Karpas-422 (cell line): ENCODE results near the gene TENM4. TPM values are rescaled to one million over a fixed set of nuclear protein-coding genes. Genes with fewer than 3 reads are reported as not detected.
"Not testable (repeated sequence)": the region's sequence is repeated elsewhere in the genome, so short reads cannot be mapped to it uniquely, and the experiment has no call there.

ENCODE experiments used
- DNase-seq: peaks from one replicate; pipeline ENCODE4 v3.0.0-alpha.2; 2015
- H2AFZ ChIP-seq: fragments of 200-600 bp; sonication (generic); 2 replicates; pipeline ENCODE4 v1.6.1; 2014; ENCODE audit warnings: antibody characterized with exemption, low read length, mixed read lengths
- H3K27ac ChIP-seq: fragments of 200-600 bp; sonication (generic); 2 replicates; pipeline ENCODE4 v1.5.1; 2014; ENCODE audit warnings: mild to moderate bottlenecking, low read length, moderate library complexity
- H3K27me3 ChIP-seq: fragments of 200-600 bp; sonication (generic); 2 replicates; pipeline ENCODE4 v1.6.1; 2014; ENCODE audit warnings: low read length, mixed read lengths
- H3K36me3 ChIP-seq: fragments of 200-600 bp; sonication (generic); 2 replicates; pipeline ENCODE4 v1.6.1; 2014; ENCODE audit warnings: low read length, mixed read lengths; ENCODE audit not compliant: insufficient read depth
- H3K4me1 ChIP-seq: fragments of 200-600 bp; sonication (generic); 2 replicates; pipeline ENCODE4 v1.6.1; 2014; ENCODE audit warnings: mild to moderate bottlenecking, low read length, mixed read lengths
- H3K4me2 ChIP-seq: fragments of 200-600 bp; sonication (generic); 2 replicates; pipeline ENCODE4 v1.6.1; 2014; ENCODE audit warnings: low read length, low read depth, mild to moderate bottlenecking; ENCODE audit not compliant: poor library complexity, severe bottlenecking
- H3K4me3 ChIP-seq: fragments of 200-600 bp; sonication (generic); 2 replicates; pipeline ENCODE4 v1.5.1; 2014; ENCODE audit warnings: mild to moderate bottlenecking, antibody characterized with exemption, low read length, mixed read lengths
- H3K79me2 ChIP-seq: fragments of 200-600 bp; sonication (generic); 2 replicates; pipeline ENCODE4 v1.6.1; 2014; ENCODE audit warnings: mild to moderate bottlenecking, low read length, mixed read lengths
- H3K9ac ChIP-seq: fragments of 200-600 bp; sonication (generic); 2 replicates; pipeline ENCODE4 v1.6.0; 2014; ENCODE audit warnings: low read length
- H3K9me2 ChIP-seq: fragments of 200-600 bp; sonication (generic), shearing (Covaris generic); replicated peaks from 2 replicates; pipeline ENCODE4 v1.6.0; 2014; ENCODE audit warnings: mild to moderate bottlenecking, low read length, moderate library complexity; ENCODE audit not compliant: insufficient read depth
- H3K9me3 ChIP-seq: fragments of 300-700, 200-600 bp; sonication (generic); 2 replicates; pipeline ENCODE4 v1.6.1; 2014; ENCODE audit warnings: low read length, mixed read lengths
- H4K20me1 ChIP-seq: fragments of 200-600 bp; sonication (generic); 2 replicates; pipeline ENCODE4 v1.6.1; 2014; ENCODE audit warnings: mild to moderate bottlenecking, antibody characterized with exemption, low read length, low read depth; ENCODE audit not compliant: insufficient read depth
- total RNA-seq: library from RNA; depleted of rRNA; stranded (reverse); fragments of >200 nt; shearing (Covaris generic); gene quantifications from 2 replicates; pipeline ENCODE4 v1.2.3, GENCODE V29; 2014; ENCODE audit warnings: low replicate concordance

TENM4 gene
- total RNA-seq, 1 experiment from 2014 or later: not detected

DNA sequence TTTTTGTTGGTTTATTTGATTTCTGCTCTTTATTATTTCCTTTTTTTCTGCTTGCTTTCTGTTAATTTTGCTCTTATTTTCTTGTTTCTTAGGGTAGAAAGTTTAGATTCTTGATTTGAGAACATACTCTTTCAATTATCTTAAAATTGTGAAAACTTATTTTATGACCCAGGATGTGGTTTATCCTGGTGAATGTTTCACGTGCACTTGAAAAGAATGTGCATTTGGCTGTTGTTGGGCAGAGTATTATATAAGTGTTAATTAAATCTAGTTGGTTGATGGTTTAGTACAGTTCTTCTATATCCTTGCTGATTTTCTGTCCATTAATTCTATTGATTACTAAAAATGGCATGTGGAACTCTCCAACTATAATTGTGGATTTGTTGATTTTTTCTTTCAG is 799.3 kb downstream of the TENM4 start:
- no peak for DNase-seq
- no peaks in the 10 kb centered on the region for H3K36me3 ChIP-seq
- H3K27ac ChIP-seq: no peak overlapping the region
- no peaks in the 10 kb centered on the region for H4K20me1 ChIP-seq
- no peak overlapping the region for H3K4me2 ChIP-seq
- H3K79me2 ChIP-seq: no peaks in the 10 kb centered on the region
- H3K4me1 ChIP-seq: no peaks in the 10 kb centered on the region
- H3K9me3 ChIP-seq: no peaks in the 10 kb centered on the region
- no peak overlapping the region for H2AFZ ChIP-seq
- H3K27me3 ChIP-seq: no peaks in the 10 kb centered on the region
- no peak overlapping the region for H3K9ac ChIP-seq
- H3K4me3 ChIP-seq: no peak overlapping the region
- no peaks in the 10 kb centered on the region for H3K9me2 ChIP-seq

- H3K27ac ChIP-seq: no peak overlapping the region
- no peaks in the 10 kb centered on the region for H3K36me3 ChIP-seq
- H3K79me2 ChIP-seq: no peaks in the 10 kb centered on the region
- no peaks in the 10 kb centered on the region for H4K20me1 ChIP-seq
- no peaks in the 10 kb centered on the region for H3K9me2 ChIP-seq
- peaks cover 3% of the 10 kb centered on the region; the same call in 1 of the 2 replicates for H3K9me3 ChIP-seq
- H3K4me2 ChIP-seq: no peak overlapping the region
- H2AFZ ChIP-seq: no peak overlapping the region
- no peaks in the 10 kb centered on the region for H3K4me1 ChIP-seq
- H3K4me3 ChIP-seq: no peak overlapping the region
- no peak for DNase-seq
- no peaks in the 10 kb centered on the region for H3K27me3 ChIP-seq
- H3K9ac ChIP-seq: no peak overlapping the region
Measured at GRCh38 chr11:78638704-78639380, 802.0 kb downstream of the TENM4 start.

DNA sequence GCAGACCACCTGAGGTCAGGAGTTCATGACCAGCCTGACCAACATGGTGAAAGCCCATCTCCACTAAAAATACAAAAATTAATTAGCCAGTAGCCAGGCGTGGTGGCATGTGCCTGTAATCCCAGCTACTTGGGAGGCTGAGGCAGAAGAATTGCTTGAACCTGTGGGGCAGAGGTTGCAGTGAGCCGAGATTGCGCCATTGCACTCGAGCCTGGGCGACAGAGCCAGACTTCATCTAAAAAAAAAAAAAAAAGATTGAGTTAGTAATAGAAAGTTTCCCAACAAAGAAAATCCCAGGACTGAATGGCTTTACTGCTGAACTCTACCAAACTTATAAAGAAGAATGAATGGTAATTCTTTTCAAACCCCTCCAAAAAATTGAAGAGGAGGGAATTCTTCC is 803.3 kb downstream of the TENM4 start:
- not testable (repeated sequence) for H3K27ac ChIP-seq, H3K36me3 ChIP-seq, H2AFZ ChIP-seq, H3K9me3 ChIP-seq, H3K4me2 ChIP-seq, H3K9me2 ChIP-seq, H3K79me2 ChIP-seq, H4K20me1 ChIP-seq, H3K4me1 ChIP-seq, H3K9ac ChIP-seq, H3K27me3 ChIP-seq, DNase-seq, H3K4me3 ChIP-seq

DNA sequence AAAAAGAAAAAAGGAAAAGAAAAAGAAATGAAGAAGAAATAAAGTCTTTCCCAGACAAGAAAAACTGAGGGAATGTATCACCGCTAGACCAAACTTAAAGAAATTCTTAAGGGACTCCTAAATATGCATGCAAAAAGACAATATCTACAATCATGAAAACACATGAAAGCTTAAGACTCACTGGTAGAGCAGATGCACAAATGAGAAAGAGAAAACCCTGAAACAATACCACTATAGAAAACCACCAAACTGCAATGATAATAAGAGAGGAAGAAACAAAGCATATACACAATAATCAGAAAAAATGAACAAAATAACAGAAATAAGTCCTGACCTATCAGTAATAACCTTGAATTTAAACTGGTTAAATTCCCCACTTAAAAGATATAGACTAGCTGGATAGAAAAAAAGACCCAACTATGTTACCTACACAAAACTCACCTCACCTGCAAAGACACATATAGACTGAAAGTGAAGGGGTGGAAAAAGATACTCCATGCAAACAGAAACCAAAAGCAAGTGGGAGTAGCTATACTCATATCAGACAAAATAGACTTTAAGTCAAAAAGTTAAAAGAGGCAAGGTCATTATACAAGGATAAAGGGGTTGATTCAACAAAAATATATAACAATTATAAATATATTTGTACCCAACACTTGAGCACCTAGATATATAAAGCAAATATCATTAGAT is 804.9 kb downstream of the TENM4 start:
- Histone ChIP-seq H3K27ac (no peak overlapping the region), H3K4me1 (no peaks in the 10 kb centered on the region)
- no peak for DNase-seq

DNA sequence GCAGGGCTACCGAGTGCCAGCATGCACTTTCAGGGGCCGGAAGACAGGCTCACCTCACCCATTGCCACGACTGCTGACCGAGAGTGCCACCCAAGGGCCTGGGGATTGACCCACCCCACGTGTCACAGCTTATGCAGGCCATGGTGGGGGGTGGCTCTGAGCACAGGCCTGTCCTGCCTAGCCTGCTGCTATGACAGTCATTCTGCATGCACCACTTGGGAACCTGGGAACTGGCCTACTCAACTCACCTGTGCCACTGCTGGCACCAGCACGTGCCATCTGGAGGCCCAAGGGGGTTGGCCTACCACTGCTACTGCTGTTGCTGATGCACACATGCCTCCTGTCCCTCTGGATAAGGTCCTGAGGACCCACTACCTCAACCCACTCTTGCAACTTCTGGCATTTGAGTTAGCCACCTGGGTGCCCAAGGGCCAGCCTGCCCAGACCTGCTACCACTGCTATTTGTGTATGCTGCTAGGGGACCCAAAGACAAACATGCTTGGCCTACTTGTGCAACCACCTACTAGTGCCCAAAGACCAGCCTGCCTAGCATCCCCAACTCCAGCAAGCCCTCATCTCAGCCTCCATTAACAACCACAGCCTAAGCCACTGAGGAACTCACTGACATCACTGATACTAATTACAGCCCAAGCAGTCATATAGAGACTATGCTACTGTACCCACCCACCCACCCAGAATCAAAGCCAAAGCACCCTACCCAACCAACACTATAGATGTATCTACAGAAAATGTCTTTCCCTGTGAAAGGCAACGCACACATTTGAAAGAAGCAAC is 807.1 kb downstream of the TENM4 start:
- H2AFZ ChIP-seq: no peak overlapping the region
- no peak overlapping the region for H3K4me3 ChIP-seq
- H3K4me2 ChIP-seq: no peak overlapping the region
- H3K4me1 ChIP-seq: no peaks in the 10 kb centered on the region
- no peaks in the 10 kb centered on the region for H3K9me2 ChIP-seq
- H3K9ac ChIP-seq: no peak overlapping the region
- no peaks in the 10 kb centered on the region for H3K36me3 ChIP-seq
- DNase-seq: no peak
- peaks cover 3% of the 10 kb centered on the region for H3K9me3 ChIP-seq
- H3K27ac ChIP-seq: no peak overlapping the region
- H3K79me2 ChIP-seq: no peaks in the 10 kb centered on the region
- no peaks in the 10 kb centered on the region for H3K27me3 ChIP-seq
- no peaks in the 10 kb centered on the region for H4K20me1 ChIP-seq

More for the DNA sequence above, 804.9 kb downstream of the TENM4 start:
- Histone ChIP-seq H3K4me3 (no peak overlapping the region), H3K9me2 (no peaks in the 10 kb centered on the region), H3K27me3 (no peaks in the 10 kb centered on the region), H4K20me1 (no peaks in the 10 kb centered on the region), H3K4me2 (no peak overlapping the region), H3K9me3 (peaks cover 3% of the 10 kb centered on the region; the same call in 1 of the 2 replicates), H3K79me2 (no peaks in the 10 kb centered on the region), H2AFZ (no peak overlapping the region), H3K9ac (no peak overlapping the region), H3K36me3 (no peaks in the 10 kb centered on the region)

DNA sequence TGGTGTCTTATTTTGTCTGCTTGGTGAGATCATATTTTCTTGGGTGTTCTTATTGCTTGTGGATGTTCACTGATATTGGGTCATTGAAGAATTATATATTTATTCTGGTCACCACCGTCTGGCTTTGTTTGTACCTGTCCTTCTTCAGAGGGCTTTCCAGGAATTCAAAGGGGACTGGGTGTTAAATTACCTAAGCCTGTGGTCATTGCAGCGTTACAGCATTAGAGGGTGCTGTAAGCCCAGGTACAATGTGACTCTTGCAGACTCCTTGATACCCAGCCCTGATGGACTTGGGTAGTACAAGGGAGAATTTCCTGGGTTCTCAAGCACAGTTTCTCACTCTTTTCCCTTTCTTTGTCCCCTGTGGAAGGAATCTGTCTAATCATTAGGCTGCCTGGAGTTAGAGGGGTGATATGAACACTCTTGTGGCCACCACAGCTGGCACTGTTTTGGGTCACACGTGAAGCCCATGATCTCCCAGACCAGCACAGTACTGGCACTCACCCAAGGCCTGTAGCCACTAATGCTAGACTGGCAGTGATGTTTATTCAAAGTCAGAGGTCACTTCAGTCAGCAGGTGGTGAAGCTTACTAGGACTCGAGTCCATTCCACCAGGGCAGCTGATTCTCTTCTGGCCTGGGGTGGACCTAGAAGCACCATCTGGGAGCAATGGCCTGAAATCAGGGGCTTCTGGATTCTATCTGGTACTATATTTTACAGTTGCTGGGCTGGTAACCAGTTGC is 810.1 kb downstream of the TENM4 start:
- no peak overlapping the region for H3K4me3 ChIP-seq
- no peak overlapping the region for H3K9ac ChIP-seq
- H2AFZ ChIP-seq: no peak overlapping the region
- H4K20me1 ChIP-seq: no peaks in the 10 kb centered on the region
- no peak overlapping the region for H3K27ac ChIP-seq
- peaks cover 3% of the 10 kb centered on the region for H3K9me3 ChIP-seq
- no peaks in the 10 kb centered on the region for H3K79me2 ChIP-seq
- no peaks in the 10 kb centered on the region for H3K36me3 ChIP-seq
- no peaks in the 10 kb centered on the region for H3K27me3 ChIP-seq
- H3K9me2 ChIP-seq: no peaks in the 10 kb centered on the region
- H3K4me2 ChIP-seq: no peak overlapping the region
- peak; percentile 46 for DNase-seq
- H3K4me1 ChIP-seq: no peaks in the 10 kb centered on the region

GRCh38 chr11:78630155-78630554 is 810.7 kb downstream of the TENM4 start:
- no peak overlapping the region for H3K4me3 ChIP-seq
- H3K27me3 ChIP-seq: no peaks in the 10 kb centered on the region
- H3K27ac ChIP-seq: no peak overlapping the region
- H4K20me1 ChIP-seq: no peaks in the 10 kb centered on the region
- H3K9me3 ChIP-seq: peaks cover 3% of the 10 kb centered on the region
- no peaks in the 10 kb centered on the region for H3K79me2 ChIP-seq
- H2AFZ ChIP-seq: no peak overlapping the region
- DNase-seq: no peak
- H3K9me2 ChIP-seq: no peaks in the 10 kb centered on the region
- no peaks in the 10 kb centered on the region for H3K4me1 ChIP-seq
- no peaks in the 10 kb centered on the region for H3K36me3 ChIP-seq
- no peak overlapping the region for H3K9ac ChIP-seq
- H3K4me2 ChIP-seq: no peak overlapping the region

GRCh38 chr11:78622666-78623065 is 818.2 kb downstream of the TENM4 start:
- no peak overlapping the region for H2AFZ ChIP-seq
- H3K36me3 ChIP-seq: no peaks in the 10 kb centered on the region
- H3K27me3 ChIP-seq: no peaks in the 10 kb centered on the region
- no peaks in the 10 kb centered on the region for H4K20me1 ChIP-seq
- H3K27ac ChIP-seq: no peak overlapping the region
- no peaks in the 10 kb centered on the region for H3K9me2 ChIP-seq
- H3K79me2 ChIP-seq: no peaks in the 10 kb centered on the region
- no peak overlapping the region for H3K4me3 ChIP-seq
- H3K9me3 ChIP-seq: no peaks in the 10 kb centered on the region
- no peak overlapping the region for H3K4me2 ChIP-seq
- H3K9ac ChIP-seq: no peak overlapping the region
- DNase-seq: no peak
- peaks cover 19% of the 10 kb centered on the region for H3K4me1 ChIP-seq
